ENCODE data around the gene TMEM266.

DNA sequence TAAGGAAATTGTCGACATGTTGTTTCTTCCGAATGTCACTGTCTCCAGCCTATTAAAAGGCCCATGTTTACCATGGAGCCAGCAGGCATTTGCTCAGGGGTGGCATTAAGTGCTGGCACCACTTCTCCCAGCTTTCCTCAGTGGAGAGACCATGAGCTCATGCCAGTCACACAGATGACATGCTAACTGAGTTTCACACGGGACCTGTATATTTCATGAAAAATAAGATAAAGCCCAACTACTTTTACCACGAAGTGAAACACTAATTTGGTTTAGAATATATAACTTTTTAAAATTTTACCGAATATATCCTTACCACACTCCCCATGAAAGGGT lies 158.1 kb downstream of the TMEM266 start:
- TF ChIP-seq, protein P1, sequence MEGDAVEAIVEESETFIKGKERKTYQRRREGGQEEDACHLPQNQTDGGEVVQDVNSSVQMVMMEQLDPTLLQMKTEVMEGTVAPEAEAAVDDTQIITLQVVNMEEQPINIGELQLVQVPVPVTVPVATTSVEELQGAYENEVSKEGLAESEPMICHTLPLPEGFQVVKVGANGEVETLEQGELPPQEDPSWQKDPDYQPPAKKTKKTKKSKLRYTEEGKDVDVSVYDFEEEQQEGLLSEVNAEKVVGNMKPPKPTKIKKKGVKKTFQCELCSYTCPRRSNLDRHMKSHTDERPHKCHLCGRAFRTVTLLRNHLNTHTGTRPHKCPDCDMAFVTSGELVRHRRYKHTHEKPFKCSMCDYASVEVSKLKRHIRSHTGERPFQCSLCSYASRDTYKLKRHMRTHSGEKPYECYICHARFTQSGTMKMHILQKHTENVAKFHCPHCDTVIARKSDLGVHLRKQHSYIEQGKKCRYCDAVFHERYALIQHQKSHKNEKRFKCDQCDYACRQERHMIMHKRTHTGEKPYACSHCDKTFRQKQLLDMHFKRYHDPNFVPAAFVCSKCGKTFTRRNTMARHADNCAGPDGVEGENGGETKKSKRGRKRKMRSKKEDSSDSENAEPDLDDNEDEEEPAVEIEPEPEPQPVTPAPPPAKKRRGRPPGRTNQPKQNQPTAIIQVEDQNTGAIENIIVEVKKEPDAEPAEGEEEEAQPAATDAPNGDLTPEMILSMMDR (conservative IDR thresholded peaks at IDR 0.05; ENCODE audit: low read depth, low read length): no peak
- no peak for TF ChIP-seq RCOR1 (IDR thresholded peaks at IDR 0.05; ENCODE audit: insufficient replicate concordance, low read length)
- no peak for TF ChIP-seq POLR2A (IDR thresholded peaks at IDR 0.05; ENCODE audit: low read depth, low read length)
- no peak for TF ChIP-seq MXI1 (IDR thresholded peaks at IDR 0.05; ENCODE audit: borderline replicate concordance, low read depth, low read length)
- TF ChIP-seq SMC3 (IDR thresholded peaks at IDR 0.05; ENCODE audit: low read depth, low read length): no peak
